Measurements from ENCODE around the gene F2RL1. TPM values are rescaled to one million over a fixed set of nuclear protein-coding genes. Genes with fewer than 3 reads are reported as not detected.
A peak's percentile ranks its signal among the peaks of the same experiment; 100 is the strongest.
"Not testable (repeated sequence)": the region's sequence is repeated elsewhere in the genome, so short reads cannot be mapped to it uniquely, and the experiment has no call there.

Gene F2RL1, protein sequence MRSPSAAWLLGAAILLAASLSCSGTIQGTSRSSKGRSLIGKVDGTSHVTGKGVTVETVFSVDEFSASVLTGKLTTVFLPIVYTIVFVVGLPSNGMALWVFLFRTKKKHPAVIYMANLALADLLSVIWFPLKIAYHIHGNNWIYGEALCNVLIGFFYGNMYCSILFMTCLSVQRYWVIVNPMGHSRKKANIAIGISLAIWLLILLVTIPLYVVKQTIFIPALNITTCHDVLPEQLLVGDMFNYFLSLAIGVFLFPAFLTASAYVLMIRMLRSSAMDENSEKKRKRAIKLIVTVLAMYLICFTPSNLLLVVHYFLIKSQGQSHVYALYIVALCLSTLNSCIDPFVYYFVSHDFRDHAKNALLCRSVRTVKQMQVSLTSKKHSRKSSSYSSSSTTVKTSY
- 1 to 10 TPM; 2.9 to 3.0 TPM for total RNA-seq

DNA sequence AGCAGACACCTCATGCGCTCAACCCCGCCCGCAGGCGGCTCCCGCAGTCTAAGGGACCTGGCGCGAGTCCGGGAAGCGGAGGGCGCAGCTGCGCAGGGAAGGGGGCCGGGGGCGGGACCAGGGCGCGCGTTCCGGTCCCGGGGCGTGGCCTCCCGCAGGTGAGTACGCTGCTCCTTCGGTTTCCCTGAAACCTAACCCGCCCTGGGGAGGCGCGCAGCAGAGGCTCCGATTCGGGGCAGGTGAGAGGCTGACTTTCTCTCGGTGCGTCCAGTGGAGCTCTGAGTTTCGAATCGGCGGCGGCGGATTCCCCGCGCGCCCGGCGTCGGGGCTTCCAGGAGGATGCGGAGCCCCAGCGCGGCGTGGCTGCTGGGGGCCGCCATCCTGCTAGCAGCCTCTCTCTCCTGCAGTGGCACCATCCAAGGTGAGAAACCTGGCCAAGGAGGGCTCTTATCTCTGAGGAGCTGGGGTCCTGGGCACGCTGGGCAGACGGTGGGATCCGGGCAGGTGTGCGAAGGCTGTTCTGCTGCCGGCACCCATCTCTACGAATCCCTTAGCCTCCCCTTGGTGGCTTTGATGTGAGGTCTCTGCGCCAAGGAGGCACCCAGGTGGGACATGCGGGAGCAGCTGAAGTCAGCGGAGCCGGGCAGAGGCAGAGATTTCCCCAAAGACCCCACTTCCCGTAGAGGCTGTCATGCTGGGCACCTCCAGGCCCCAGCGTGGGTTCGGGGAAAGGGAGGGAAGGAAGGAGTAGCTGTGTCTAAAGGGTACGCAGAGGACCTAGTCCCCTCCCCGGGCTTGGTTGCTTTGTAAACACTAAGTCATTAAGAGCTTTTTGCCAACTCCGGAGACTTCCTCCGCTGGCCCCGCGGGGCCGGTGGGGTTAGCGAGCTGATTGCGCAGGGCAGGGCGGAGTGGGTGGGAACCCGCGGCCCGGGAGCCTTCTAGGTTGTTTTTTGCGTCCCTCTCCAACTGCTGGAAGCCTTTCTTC lies at the start of gene F2RL1:
TSS of gene F2RL1 (plus strand) at position 187 of the 988 bp plus-strand sequence. CDS start at position 340, 153 bp downstream.
- CTCF ChIA-PET = interaction anchor here (1.0 to 1.5 kb wide), 4 partner anchors 21 to 219 kb away, joined by 3 to 7 read pairs (median 3); no protein-coding TSS in a partner anchor
- no peaks in the 10 kb centered on the region for H3K9me3 Mint-ChIP-seq
- intact Hi-C loops (cut with micrococcal nuclease) = loop anchor here (1.0 to 2.0 kb wide), 4 partner anchors 28 to 211 kb away; partner anchors contain the start of genes AGGF1 and S100Z

DNA sequence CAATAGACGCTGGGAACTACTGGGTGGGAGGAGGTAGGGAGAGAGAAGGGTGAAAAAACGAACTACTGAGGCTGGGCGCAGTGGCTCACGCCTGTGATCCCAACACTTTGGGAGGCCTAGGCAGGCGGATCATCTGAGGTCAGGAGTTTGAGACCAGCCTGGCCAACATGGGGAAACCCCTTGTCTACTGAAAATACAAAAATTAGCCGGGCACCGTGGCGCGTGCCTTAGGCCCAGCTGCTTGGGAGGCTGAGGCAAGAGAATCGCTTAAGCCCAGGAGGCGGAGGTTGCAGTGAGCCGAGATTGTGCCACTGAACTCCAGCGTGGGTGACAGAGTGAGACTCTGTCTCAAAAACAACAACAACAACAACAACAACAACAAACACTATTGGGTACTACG lies 47.8 kb upstream of the F2RL1 start:
- intact Hi-C loops (cut with micrococcal nuclease) = loop anchor here (5.0 to 10.0 kb wide), 2 partner anchors 296 to 514 kb away; no protein-coding TSS in a partner anchor
- H3K27me3 Mint-ChIP-seq (ENCODE audit: low read depth); H3K4me3 Mint-ChIP-seq; H3K9me3 Mint-ChIP-seq; H3K27ac Mint-ChIP-seq; H3K4me1 Mint-ChIP-seq (ENCODE audit: low read depth); DNase-seq; H3K36me3 Mint-ChIP-seq (ENCODE audit: low read depth): not testable (repeated sequence)
- CTCF ChIA-PET = interaction anchor here (0.7 kb wide), 1 partner anchor 172 kb away, joined by 3 read pairs; no protein-coding TSS in a partner anchor

More for the DNA sequence above, at the start of gene F2RL1:
- Mint-ChIP-seq H3K27me3 (ENCODE audit: low read depth) (peaks cover 11% of the 10 kb centered on the region), H3K4me1 (ENCODE audit: low read depth) (peaks cover 16% of the 10 kb centered on the region), H3K27ac (no peak within 1 kb of the TSS), H3K4me3 (peak within 1 kb of the TSS; percentile 80), H3K36me3 (ENCODE audit: low read depth) (peaks cover 2% of the 10 kb centered on the region)
- DNase-seq = peak; percentile 67

DNA sequence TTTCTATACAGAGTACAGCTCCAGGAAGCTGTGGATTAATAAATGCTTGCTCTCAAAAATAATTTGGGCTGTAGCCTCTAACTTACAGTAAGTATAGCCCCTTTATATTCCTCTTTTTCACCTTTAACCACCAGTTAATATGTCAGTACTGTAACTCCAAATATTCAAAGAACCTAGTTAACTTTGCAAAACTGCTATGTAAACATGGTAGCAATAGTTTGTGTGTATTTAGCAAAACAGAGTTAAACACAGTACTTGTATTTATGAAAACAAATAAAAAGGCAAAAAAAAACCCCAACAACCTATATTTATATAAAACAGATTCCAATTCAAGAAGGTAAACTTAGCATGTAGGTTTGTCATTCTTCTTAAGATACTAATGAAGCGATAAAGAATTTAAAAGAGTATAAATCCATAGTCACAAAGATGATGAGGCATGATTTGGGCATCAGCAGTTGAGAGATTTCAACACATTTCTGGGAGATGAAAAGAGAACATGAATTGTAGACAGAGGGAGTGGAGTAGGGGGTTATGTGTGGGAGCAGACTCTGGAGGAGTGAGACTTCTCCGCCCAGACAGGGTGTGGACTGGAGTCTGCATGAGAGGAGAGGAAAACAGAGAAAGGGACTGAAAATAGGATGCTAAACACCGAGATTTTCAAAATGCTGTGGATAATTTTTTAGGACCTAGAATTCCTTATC lies 47.0 kb upstream of the F2RL1 start:
- no peaks in the 10 kb centered on the region for H3K27me3 Mint-ChIP-seq (ENCODE audit: low read depth)
- DNase-seq = no peak
- peaks cover 2% of the 10 kb centered on the region for H3K4me1 Mint-ChIP-seq (ENCODE audit: low read depth)
- H3K9me3 Mint-ChIP-seq = no peaks in the 10 kb centered on the region
- no peaks in the 10 kb centered on the region for H3K36me3 Mint-ChIP-seq (ENCODE audit: low read depth)
- intact Hi-C loops (cut with micrococcal nuclease) = loop anchor here (5.0 to 10.0 kb wide), 2 partner anchors 297 to 515 kb away; no protein-coding TSS in a partner anchor
- no peak overlapping the region for H3K27ac Mint-ChIP-seq
- CTCF ChIA-PET = interaction anchor here (0.6 to 5.1 kb wide), 3 partner anchors 126 to 200 kb away, joined by 5 to 94 read pairs (median 6); no protein-coding TSS in a partner anchor
- no peak overlapping the region for H3K4me3 Mint-ChIP-seq

DNA sequence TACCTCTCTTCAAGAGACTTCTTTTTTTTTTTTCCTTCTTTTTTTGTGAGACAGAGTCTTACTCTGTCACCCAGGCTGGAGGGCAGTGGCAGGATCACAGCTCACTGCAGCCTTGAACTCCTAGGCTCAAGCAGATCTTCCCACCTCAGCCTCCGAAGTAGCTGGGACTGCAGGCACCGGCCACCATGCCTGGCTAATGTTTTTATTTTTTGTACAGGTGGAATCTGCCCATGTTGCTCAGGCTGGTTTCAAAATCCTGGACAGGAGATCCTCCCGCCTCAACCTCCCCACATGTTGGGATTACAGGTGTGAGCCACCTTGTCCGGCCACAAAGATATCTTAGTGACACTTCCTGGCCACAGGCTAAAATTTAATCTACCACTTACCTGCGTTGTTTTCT lies 42.9 kb upstream of the F2RL1 start:
- no peak for DNase-seq
- CTCF ChIA-PET = interaction anchor here (5.1 kb wide), 1 partner anchor 175 kb away, joined by 94 read pairs; no protein-coding TSS in a partner anchor
- intact Hi-C loops (cut with micrococcal nuclease) = loop anchor here (2.0 to 10.0 kb wide), 2 partner anchors 301 to 701 kb away; no protein-coding TSS in a partner anchor
- Mint-ChIP-seq H3K36me3 (ENCODE audit: low read depth) (no peaks in the 10 kb centered on the region), H3K4me1 (ENCODE audit: low read depth) (peaks cover 2% of the 10 kb centered on the region), H3K27me3 (ENCODE audit: low read depth) (no peaks in the 10 kb centered on the region), H3K4me3 (no peak overlapping the region), H3K27ac (no peak overlapping the region), H3K9me3 (no peaks in the 10 kb centered on the region)

DNA sequence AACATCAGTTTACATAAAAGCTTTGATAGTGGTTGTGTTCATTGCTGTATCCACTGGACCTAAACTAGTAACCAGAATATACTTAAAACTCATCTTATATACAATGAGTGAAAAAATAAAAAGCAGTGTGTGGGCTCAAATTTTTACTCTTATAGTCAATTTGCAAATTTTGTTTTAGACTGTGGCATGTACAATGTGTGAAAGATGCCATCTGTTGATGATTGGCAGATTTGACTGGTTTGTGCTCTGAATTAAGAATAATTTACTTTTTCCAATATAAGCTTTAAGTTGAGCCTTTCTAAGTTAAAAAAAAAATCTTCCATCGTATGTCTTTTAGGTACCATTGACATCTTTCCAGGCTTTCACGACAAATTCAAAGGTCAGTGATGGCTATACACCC lies 42.4 kb upstream of the F2RL1 start:
- intact Hi-C loops (cut with micrococcal nuclease) = loop anchor here (10.0 kb wide), 1 partner anchor 302 kb away; no protein-coding TSS in a partner anchor
- H3K4me1 Mint-ChIP-seq (ENCODE audit: low read depth) = peaks cover 2% of the 10 kb centered on the region
- no peak overlapping the region for H3K4me3 Mint-ChIP-seq
- H3K36me3 Mint-ChIP-seq (ENCODE audit: low read depth) = no peaks in the 10 kb centered on the region
- no peaks in the 10 kb centered on the region for H3K9me3 Mint-ChIP-seq
- no peak for DNase-seq
- CTCF ChIA-PET = interaction anchor here (5.1 kb wide), 1 partner anchor 175 kb away, joined by 94 read pairs; no protein-coding TSS in a partner anchor
- H3K27me3 Mint-ChIP-seq (ENCODE audit: low read depth) = no peaks in the 10 kb centered on the region
- H3K27ac Mint-ChIP-seq = no peak overlapping the region

DNA sequence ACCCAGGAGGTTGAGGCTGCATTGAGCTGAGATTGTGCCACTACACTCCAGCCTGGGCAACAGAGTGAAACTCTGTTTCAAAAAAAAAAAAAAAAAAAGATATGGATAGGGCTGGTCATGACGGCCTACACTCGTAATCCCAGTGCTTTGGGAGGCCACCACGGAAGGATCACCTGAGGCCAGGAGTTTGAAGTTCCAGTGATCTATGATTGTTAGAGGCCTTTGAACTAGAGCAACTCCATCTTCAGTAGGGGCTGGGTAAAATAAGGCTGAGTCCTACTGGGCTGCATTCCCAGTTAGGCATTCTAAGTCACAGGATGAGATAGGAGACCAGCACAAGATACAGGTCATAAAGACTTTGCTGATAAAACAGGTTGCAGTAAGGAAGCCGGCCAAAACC lies 38.2 kb upstream of the F2RL1 start:
- H3K9me3 Mint-ChIP-seq; H3K4me1 Mint-ChIP-seq (ENCODE audit: low read depth); H3K4me3 Mint-ChIP-seq; H3K27ac Mint-ChIP-seq; H3K27me3 Mint-ChIP-seq (ENCODE audit: low read depth); H3K36me3 Mint-ChIP-seq (ENCODE audit: low read depth); DNase-seq; CTCF ChIA-PET; intact Hi-C loops (cut with micrococcal nuclease): not testable (repeated sequence)

DNA sequence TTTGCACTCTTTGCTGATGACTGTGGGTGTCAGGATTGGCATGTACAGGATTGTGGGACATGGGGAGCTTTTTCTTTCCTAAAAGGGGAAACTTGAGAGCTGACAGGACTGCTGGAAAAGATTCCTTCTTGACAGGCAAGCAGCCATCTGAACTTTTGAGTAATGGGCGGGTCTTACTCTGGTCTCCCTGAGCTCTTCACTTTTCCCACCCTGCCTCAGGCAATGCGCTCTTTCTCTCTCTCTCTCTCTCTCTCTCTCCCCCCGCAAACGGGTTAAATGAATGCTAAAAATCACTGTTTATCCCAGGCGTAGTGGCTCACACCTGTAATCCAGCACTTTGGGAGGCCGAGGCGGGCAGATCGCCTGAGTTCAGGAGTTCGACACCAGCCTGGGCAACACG lies 37.1 kb upstream of the F2RL1 start:
- Mint-ChIP-seq H3K9me3 (no peaks in the 10 kb centered on the region), H3K4me1 (ENCODE audit: low read depth) (no peaks in the 10 kb centered on the region), H3K4me3 (no peak overlapping the region), H3K36me3 (ENCODE audit: low read depth) (no peaks in the 10 kb centered on the region), H3K27me3 (ENCODE audit: low read depth) (no peaks in the 10 kb centered on the region), H3K27ac (no peak overlapping the region)
- DNase-seq = no peak
- CTCF ChIA-PET = no interaction called here
- intact Hi-C loops (cut with micrococcal nuclease) = no loop called here

DNA sequence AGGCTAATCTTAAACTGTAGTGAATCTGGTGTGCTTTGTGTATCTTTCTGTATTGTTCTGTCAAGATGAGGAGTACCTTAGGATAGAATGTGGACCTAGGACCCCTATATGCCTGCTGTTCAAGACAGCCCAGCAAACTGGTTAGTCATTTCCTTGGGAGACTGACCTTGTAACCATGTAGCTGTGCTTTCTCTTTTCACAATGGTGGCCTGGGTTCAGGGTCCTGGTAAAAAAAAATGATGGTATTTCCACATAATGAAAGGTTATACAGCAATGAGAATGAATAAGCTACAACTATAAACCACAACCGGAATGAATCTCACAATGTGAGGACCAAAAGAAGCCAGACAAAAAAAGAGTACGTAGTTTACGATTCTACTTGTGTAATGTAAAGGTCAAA lies 36.4 kb upstream of the F2RL1 start:
- no peaks in the 10 kb centered on the region for H3K4me1 Mint-ChIP-seq (ENCODE audit: low read depth)

DNA sequence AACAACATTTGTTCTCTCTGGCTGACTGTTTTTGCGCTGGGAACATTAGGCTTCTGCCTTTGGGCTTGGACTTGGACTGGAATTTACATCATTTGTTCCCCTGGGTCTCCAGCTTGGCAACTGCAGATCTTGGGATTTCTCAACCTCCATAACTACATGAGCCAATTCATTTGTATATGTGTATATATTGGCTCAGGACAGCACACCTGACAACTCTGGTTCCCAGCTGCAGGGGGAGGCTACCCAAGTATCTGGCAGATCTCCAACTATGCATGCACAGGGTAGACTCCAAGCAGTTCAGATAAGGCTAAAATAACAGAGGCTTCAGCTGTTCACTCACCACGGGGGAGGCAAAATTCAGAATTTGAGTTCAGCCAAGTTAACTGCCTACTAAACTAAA lies 31.6 kb upstream of the F2RL1 start:
- CTCF ChIA-PET = interaction anchor here (0.9 kb wide), 1 partner anchor 13 kb away, joined by 4 read pairs; no protein-coding TSS in a partner anchor

More for the DNA sequence above, 36.4 kb upstream of the F2RL1 start:
- intact Hi-C loops (cut with micrococcal nuclease) = no loop called here
- CTCF ChIA-PET = interaction anchor here (1.6 kb wide), 1 partner anchor 8 kb away, joined by 10 read pairs; no protein-coding TSS in a partner anchor
- Mint-ChIP-seq H3K27me3 (ENCODE audit: low read depth) (no peaks in the 10 kb centered on the region), H3K9me3 (no peaks in the 10 kb centered on the region), H3K27ac (no peak overlapping the region), H3K4me3 (no peak overlapping the region), H3K36me3 (ENCODE audit: low read depth) (no peaks in the 10 kb centered on the region)
- no peak for DNase-seq

DNA sequence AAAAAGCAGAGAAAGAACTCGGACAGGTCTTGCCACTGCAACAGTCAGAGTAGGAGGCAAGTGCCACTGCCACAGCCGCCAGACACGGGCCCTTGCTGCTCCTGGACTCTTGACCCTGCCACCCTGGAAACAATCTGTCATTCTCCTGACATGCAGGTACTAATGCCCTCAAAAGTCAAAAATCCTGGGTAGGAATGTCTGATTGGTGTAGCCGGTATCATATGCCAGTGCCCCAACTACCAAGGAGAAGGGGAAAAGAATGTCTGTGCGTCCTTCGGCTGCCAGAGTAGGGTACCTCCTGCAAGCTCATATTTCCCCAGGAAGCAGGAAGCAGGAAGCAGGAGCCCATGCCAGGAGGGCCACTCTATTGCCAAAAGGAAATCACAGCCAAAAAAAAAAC lies 30.5 kb upstream of the F2RL1 start:
- CTCF ChIA-PET = no interaction called here
- intact Hi-C loops (cut with micrococcal nuclease) = no loop called here
- Mint-ChIP-seq H3K4me3 (no peak overlapping the region), H3K27ac (no peak overlapping the region), H3K9me3 (no peaks in the 10 kb centered on the region), H3K27me3 (ENCODE audit: low read depth) (no peaks in the 10 kb centered on the region), H3K4me1 (ENCODE audit: low read depth) (peaks cover 18% of the 10 kb centered on the region), H3K36me3 (ENCODE audit: low read depth) (no peaks in the 10 kb centered on the region)
- DNase-seq = no peak

More for the DNA sequence above, 31.6 kb upstream of the F2RL1 start:
- DNase-seq = no peak
- Mint-ChIP-seq H3K9me3 (no peaks in the 10 kb centered on the region), H3K27ac (no peak overlapping the region), H3K4me3 (no peak overlapping the region), H3K4me1 (ENCODE audit: low read depth) (peaks cover 18% of the 10 kb centered on the region), H3K36me3 (ENCODE audit: low read depth) (no peaks in the 10 kb centered on the region), H3K27me3 (ENCODE audit: low read depth) (no peaks in the 10 kb centered on the region)
- intact Hi-C loops (cut with micrococcal nuclease) = no loop called here

DNA sequence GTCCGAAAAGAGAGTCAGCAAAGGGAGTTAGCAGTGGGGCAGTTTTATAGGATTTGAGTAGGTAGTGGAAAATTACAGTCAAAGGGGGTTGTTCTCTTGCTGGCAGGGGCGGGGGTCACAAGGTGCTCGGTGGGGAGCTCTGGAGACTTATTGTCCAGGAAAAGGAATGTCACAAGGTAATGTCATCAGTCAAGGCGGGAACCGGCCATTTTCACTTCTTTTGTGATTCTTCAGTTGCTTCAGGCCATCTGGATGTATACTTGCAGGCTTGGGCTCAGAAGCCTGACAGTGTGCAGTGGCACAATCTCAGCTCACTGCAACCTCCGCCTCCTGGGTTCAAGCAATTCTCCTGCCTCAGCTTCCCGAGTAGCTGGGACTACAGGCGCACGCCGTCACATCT lies 29.6 kb upstream of the F2RL1 start:
- DNase-seq; H3K4me3 Mint-ChIP-seq; H3K36me3 Mint-ChIP-seq (ENCODE audit: low read depth); H3K27ac Mint-ChIP-seq; intact Hi-C loops (cut with micrococcal nuclease); CTCF ChIA-PET; H3K9me3 Mint-ChIP-seq; H3K27me3 Mint-ChIP-seq (ENCODE audit: low read depth): not testable (repeated sequence)
- peaks cover 18% of the 10 kb centered on the region for H3K4me1 Mint-ChIP-seq (ENCODE audit: low read depth)
